ENCODE data around the gene IKBKE.

DNA sequence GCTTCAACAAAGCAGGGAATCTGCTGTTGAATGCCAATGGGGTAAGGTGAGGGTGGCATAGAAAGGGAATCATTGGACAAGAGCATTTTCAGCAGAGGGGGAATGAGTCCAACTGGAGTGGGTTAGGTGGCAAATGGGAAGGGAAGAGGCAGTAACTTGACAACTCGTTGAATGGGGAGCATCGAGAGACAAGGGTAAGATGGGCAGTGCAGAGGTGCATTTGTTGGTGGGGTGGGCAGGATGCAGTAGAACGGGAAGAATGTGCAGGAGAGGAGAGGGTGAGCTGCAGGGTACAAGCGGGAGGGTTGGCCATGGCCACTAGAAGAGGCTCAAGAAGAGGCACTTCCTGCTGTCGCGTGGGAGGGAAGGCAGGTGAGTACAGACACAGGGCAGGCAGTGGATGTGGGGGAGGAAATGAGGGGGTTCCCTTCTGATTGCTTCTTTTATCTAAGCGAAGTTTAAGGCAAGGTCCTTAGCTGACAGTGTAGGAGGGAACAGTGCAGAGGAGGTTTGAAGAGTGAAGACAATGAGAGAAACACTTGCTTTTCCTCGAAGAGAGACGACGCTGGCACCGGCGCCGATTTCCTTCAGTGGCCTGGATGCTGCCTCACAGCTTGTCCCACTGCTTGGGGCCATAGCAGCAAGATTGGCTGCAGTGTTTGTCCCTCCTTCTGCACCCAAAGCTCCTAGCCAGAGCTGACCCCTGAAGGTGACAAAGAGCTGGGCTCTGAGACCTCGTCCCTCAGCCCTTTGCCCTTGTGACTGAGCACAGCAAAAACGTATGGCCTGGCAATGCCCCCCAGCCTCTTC, 3.2 kb upstream of the IKBKE start:
- TF ChIP-seq, protein P1, sequence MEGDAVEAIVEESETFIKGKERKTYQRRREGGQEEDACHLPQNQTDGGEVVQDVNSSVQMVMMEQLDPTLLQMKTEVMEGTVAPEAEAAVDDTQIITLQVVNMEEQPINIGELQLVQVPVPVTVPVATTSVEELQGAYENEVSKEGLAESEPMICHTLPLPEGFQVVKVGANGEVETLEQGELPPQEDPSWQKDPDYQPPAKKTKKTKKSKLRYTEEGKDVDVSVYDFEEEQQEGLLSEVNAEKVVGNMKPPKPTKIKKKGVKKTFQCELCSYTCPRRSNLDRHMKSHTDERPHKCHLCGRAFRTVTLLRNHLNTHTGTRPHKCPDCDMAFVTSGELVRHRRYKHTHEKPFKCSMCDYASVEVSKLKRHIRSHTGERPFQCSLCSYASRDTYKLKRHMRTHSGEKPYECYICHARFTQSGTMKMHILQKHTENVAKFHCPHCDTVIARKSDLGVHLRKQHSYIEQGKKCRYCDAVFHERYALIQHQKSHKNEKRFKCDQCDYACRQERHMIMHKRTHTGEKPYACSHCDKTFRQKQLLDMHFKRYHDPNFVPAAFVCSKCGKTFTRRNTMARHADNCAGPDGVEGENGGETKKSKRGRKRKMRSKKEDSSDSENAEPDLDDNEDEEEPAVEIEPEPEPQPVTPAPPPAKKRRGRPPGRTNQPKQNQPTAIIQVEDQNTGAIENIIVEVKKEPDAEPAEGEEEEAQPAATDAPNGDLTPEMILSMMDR (conservative IDR thresholded peaks at IDR 0.05): no peak
- no peak for TF ChIP-seq ZFX (IDR thresholded peaks at IDR 0.05)
